ENCODE data around the gene PRRX1.

- TF ChIP-seq MAX (IDR thresholded peaks at IDR 0.05): no peak
- TF ChIP-seq TAF1 (IDR thresholded peaks at IDR 0.05; ENCODE audit: low read depth): no peak
- TF ChIP-seq YY1 (IDR thresholded peaks at IDR 0.05; ENCODE audit: low read depth): no peak
- no peak for TF ChIP-seq CEBPB (IDR thresholded peaks at IDR 0.05)
- no peak for TF ChIP-seq USF1 (IDR thresholded peaks at IDR 0.05)
- TF ChIP-seq ZBTB7A (IDR thresholded peaks at IDR 0.05; ENCODE audit: low read depth): no peak
- TF ChIP-seq EP300 (IDR thresholded peaks at IDR 0.05; ENCODE audit: borderline replicate concordance): no peak
- TF ChIP-seq FOXM1 (IDR thresholded peaks at IDR 0.05; ENCODE audit: borderline replicate concordance, low read depth): no peak
- TF ChIP-seq REST (IDR thresholded peaks at IDR 0.05; ENCODE audit: low read depth): no peak
Measured at GRCh38 chr1:170659399-170660035, 4.4 kb upstream of the PRRX1 start.
